ENCODE results near the gene CLDN4.

The CLDN4 gene

DNA sequence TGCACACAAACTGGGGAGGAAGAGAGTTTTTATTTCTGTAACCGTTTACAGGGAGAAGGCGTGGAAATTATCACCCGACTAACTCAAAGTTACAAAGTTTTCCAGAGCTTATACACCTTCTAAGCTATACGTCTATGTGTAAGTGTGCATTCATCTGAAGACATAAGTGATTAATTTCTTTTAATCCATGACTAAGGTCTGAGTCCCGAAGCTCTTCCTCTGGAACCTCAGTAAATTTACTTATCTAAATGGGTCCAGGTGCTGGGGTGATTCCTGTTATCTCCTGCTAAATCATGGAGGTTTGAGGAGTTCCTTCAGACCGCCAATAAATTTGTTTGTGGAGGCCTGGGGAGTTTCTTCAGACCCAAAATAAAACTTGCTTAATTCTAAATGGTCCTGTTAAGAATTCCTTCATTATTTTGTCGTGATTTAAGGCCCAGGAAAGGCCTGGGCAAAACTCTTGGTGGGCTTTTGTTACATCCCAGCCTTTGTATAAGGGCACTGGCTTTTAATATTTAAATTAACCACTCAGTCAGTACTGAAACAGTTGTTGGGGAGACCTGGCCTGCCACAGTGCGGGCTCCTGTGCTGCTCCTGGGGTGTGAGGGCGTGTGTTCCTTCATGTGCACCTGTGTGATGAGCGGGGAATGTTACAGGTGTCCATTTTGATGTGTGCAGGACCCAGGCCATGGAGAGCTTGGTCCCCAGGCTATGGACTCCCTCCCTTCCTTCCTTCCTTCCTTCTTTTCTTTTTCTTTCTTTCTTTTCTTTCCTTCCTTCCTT, 17.3 kb downstream of the CLDN4 start:
- no peak overlapping the region for H2AFZ ChIP-seq (ENCODE audit: low read length)
- H3K14ac ChIP-seq (ENCODE audit: low read length): no peak overlapping the region
- H2BK5ac ChIP-seq (ENCODE audit: low read length): no peak overlapping the region
- no peak overlapping the region for H3K4me3 ChIP-seq (ENCODE audit: low read length in 2 of 2)
- no peak overlapping the region for H2BK120ac ChIP-seq (ENCODE audit: low read depth, low read length)
- WGBS, 2 donors (ENCODE audit: extremely low coverage in 2 of 2, insufficient read length in 2 of 2, insufficient replicate concordance in 1 of 2): no CpG with 5 or more reads among the region's 10 CpGs
- H2AK5ac ChIP-seq (ENCODE audit: low read depth, low read length): no peak overlapping the region
- H3K4me2 ChIP-seq (ENCODE audit: insufficient read depth, low read length, poor library complexity, severe bottlenecking): no peak overlapping the region
- H3K27me3 ChIP-seq (ENCODE audit: control insufficient read depth in 3 of 3, insufficient read depth in 3 of 3, low read depth in 1 of 3, low read length in 3 of 3): no peaks in the 10 kb centered on the region
- H2BK12ac ChIP-seq (ENCODE audit: low read length): no peak overlapping the region
- no peaks in the 10 kb centered on the region for H3K79me1 ChIP-seq (ENCODE audit: low read depth, low read length)
- no peak overlapping the region for H3K4ac ChIP-seq (ENCODE audit: low read length)
- no peaks in the 10 kb centered on the region for H3K36me3 ChIP-seq (replicated peaks in 1 of 2; ENCODE audit: control insufficient read depth in 2 of 2, insufficient read depth in 2 of 2, low read length in 2 of 2)
- no peak for DNase-seq (ENCODE audit: low spot score)
- no peak overlapping the region for H3K18ac ChIP-seq (ENCODE audit: low read length)
- H3K4me1 ChIP-seq (ENCODE audit: control insufficient read depth in 2 of 2, insufficient read depth in 1 of 2, low read depth in 1 of 2, low read length in 2 of 2): peaks cover 0 to 3% of the 10 kb centered on the region in 2 donors
- H3K27ac ChIP-seq (replicated peaks; ENCODE audit: low read length): no peak overlapping the region
- H3K9me3 ChIP-seq (replicated peaks in 1 of 2; ENCODE audit: control insufficient read depth in 2 of 2, insufficient read depth in 1 of 2, low read depth in 1 of 2, low read length in 2 of 2): peaks cover 0 to 4% of the 10 kb centered on the region in 2 donors
- no peak overlapping the region for H3K23ac ChIP-seq (ENCODE audit: low read depth, low read length, poor library complexity)
- no peak overlapping the region for H3K9ac ChIP-seq (ENCODE audit: low read depth, low read length, poor library complexity)
- no peak overlapping the region for H2BK15ac ChIP-seq (ENCODE audit: low read length)
- no peak overlapping the region for H4K8ac ChIP-seq (ENCODE audit: low read depth, low read length)
- no peak overlapping the region for H4K91ac ChIP-seq (ENCODE audit: low read depth, low read length, poor library complexity)

- Histone ChIP-seq H3K27ac (replicated peaks; ENCODE audit: low read length) (no peak overlapping the region), H2BK120ac (ENCODE audit: low read depth, low read length) (no peak overlapping the region), H3K4me2 (ENCODE audit: insufficient read depth, low read length, poor library complexity, severe bottlenecking) (no peak overlapping the region), H2BK15ac (ENCODE audit: low read length) (no peak overlapping the region), H3K27me3 (ENCODE audit: control insufficient read depth in 3 of 3, insufficient read depth in 3 of 3, low read depth in 1 of 3, low read length in 3 of 3) (peaks cover 0 to 14% (median 0%) of the 10 kb centered on the region in 3 experiments), H3K79me1 (ENCODE audit: low read depth, low read length) (no peaks in the 10 kb centered on the region), H3K36me3 (replicated peaks in 1 of 2; ENCODE audit: control insufficient read depth in 2 of 2, insufficient read depth in 2 of 2, low read length in 2 of 2) (no peaks in the 10 kb centered on the region), H2AFZ (ENCODE audit: low read length) (no peak overlapping the region), H2BK5ac (ENCODE audit: low read length) (no peak overlapping the region), H4K8ac (ENCODE audit: low read depth, low read length) (no peak overlapping the region), H4K91ac (ENCODE audit: low read depth, low read length, poor library complexity) (no peak overlapping the region), H3K9me3 (replicated peaks in 1 of 2; ENCODE audit: control insufficient read depth in 2 of 2, insufficient read depth in 1 of 2, low read depth in 1 of 2, low read length in 2 of 2) (peaks cover 0 to 4% of the 10 kb centered on the region in 2 donors), H3K4me3 (ENCODE audit: low read length in 2 of 2) (no peak overlapping the region), H3K18ac (ENCODE audit: low read length) (no peak overlapping the region), H3K4ac (ENCODE audit: low read length) (no peak overlapping the region), H2BK12ac (ENCODE audit: low read length) (no peak overlapping the region), H3K4me1 (ENCODE audit: control insufficient read depth in 2 of 2, insufficient read depth in 1 of 2, low read depth in 1 of 2, low read length in 2 of 2) (peaks cover 0 to 3% of the 10 kb centered on the region in 2 donors), H2AK5ac (ENCODE audit: low read depth, low read length) (no peak overlapping the region), H3K9ac (ENCODE audit: low read depth, low read length, poor library complexity) (no peak overlapping the region), H3K14ac (ENCODE audit: low read length) (no peak overlapping the region), H3K23ac (ENCODE audit: low read depth, low read length, poor library complexity) (no peak overlapping the region)
- no CpG with 5 or more reads among the region's 4 CpGs for WGBS, 2 donors (ENCODE audit: extremely low coverage in 2 of 2, insufficient read length in 2 of 2, insufficient replicate concordance in 1 of 2)
- no peak for DNase-seq (ENCODE audit: low spot score)
These were observed 20.0 kb downstream of the CLDN4 start for GRCh38 chr7:73850781-73851207.

DNA sequence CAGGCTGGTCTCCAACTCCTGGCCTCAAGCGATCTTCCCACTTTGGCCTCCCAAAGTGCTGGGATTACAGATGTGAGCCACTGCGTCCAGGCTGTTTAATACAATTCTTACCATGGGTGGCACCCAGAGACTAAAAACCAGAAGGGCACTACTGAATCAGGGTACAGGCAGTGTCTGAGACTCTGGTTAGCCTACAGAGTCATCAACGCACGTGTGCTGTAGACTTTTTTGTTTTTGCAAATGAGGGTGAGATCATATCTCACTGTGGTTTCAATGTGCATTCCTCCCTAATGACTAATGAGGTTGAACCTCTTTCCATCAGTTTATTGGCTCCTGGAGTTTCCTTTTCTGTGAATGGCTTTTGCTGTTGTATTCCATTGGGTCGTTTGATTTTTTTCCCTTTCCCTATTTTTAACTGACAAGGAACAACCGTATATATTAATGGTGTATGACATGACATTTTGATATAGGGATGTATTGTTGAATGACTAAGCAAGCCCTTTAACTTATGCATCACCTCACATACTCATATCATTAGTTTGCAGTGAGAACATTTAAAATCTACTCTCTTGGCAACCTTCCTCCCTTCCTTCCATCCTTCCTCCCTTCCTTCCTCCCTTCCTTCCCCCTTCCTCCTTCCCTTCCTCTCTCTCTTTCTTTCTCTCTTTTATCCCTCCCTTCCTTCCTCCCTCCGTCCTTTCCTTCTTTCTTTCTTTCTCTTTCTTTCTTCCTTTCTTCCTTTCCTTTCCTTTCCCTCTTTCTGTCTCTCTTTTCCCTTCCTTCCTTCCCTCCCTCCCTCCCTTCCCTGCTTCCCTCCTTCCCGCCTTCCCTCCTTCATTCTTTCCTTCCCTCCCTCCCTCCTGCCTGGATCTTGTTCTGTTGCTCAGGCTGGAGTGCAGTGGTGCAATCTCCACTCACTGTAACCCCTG, 20.9 kb downstream of the CLDN4 start:
- no peak overlapping the region for H2AFZ ChIP-seq (ENCODE audit: low read length)
- no peak overlapping the region for H3K4me2 ChIP-seq (ENCODE audit: insufficient read depth, low read length, poor library complexity, severe bottlenecking)
- no peak overlapping the region for H3K14ac ChIP-seq (ENCODE audit: low read length)
- no peak overlapping the region for H2BK15ac ChIP-seq (ENCODE audit: low read length)
- H3K27ac ChIP-seq (replicated peaks; ENCODE audit: low read length): no peak overlapping the region
- no peak overlapping the region for H3K18ac ChIP-seq (ENCODE audit: low read length)
- no peaks in the 10 kb centered on the region for H3K79me1 ChIP-seq (ENCODE audit: low read depth, low read length)
- H3K36me3 ChIP-seq (replicated peaks in 1 of 2; ENCODE audit: control insufficient read depth in 2 of 2, insufficient read depth in 2 of 2, low read length in 2 of 2): no peaks in the 10 kb centered on the region
- H2BK12ac ChIP-seq (ENCODE audit: low read length): no peak overlapping the region
- WGBS, 2 donors (ENCODE audit: extremely low coverage in 2 of 2, insufficient read length in 2 of 2, insufficient replicate concordance in 1 of 2): no CpG with 5 or more reads among the region's 8 CpGs
- no peak overlapping the region for H3K23ac ChIP-seq (ENCODE audit: low read depth, low read length, poor library complexity)
- H2AK5ac ChIP-seq (ENCODE audit: low read depth, low read length): no peak overlapping the region
- no peak overlapping the region for H4K8ac ChIP-seq (ENCODE audit: low read depth, low read length)
- H3K9ac ChIP-seq (ENCODE audit: low read depth, low read length, poor library complexity): no peak overlapping the region
- H3K9me3 ChIP-seq (replicated peaks in 1 of 2; ENCODE audit: control insufficient read depth in 2 of 2, insufficient read depth in 1 of 2, low read depth in 1 of 2, low read length in 2 of 2): peaks cover 0 to 4% of the 10 kb centered on the region in 2 donors
- H3K4ac ChIP-seq (ENCODE audit: low read length): no peak overlapping the region
- H2BK120ac ChIP-seq (ENCODE audit: low read depth, low read length): no peak overlapping the region
- no peak overlapping the region for H2BK5ac ChIP-seq (ENCODE audit: low read length)
- no peak for DNase-seq (ENCODE audit: low spot score)
- peaks cover 0 to 3% of the 10 kb centered on the region in 2 donors for H3K4me1 ChIP-seq (ENCODE audit: control insufficient read depth in 2 of 2, insufficient read depth in 1 of 2, low read depth in 1 of 2, low read length in 2 of 2)
- peaks cover 0 to 16% (median 0%) of the 10 kb centered on the region in 3 experiments for H3K27me3 ChIP-seq (ENCODE audit: control insufficient read depth in 3 of 3, insufficient read depth in 3 of 3, low read depth in 1 of 3, low read length in 3 of 3)
- no peak overlapping the region for H4K91ac ChIP-seq (ENCODE audit: low read depth, low read length, poor library complexity)
- no peak overlapping the region for H3K4me3 ChIP-seq (ENCODE audit: low read length in 2 of 2)

DNA sequence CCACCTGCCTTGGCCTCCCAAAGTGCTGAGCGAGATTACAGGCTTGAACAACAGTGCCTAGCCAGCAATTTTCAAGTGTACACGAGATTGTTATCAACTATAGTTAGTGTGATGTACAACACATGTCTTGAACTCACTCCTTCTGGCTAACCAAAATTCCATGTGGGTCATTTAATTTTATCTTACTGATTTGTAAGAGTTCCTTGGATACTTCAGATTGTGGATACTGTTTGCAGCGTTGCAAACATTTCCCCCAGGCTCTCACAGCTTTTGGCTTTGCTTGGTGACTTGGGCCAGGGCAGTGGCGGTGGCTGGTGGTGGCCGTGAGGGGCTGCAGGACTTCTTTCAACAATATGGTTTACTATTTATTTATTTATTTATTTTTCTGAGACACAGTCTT, 21.7 kb downstream of the CLDN4 start:
- Histone ChIP-seq H3K79me1 (ENCODE audit: low read depth, low read length) (no peaks in the 10 kb centered on the region), H2BK12ac (ENCODE audit: low read length) (no peak overlapping the region), H2AK5ac (ENCODE audit: low read depth, low read length) (no peak overlapping the region), H3K36me3 (replicated peaks in 1 of 2; ENCODE audit: control insufficient read depth in 2 of 2, insufficient read depth in 2 of 2, low read length in 2 of 2) (no peaks in the 10 kb centered on the region), H3K4me3 (ENCODE audit: low read length in 2 of 2) (no peak overlapping the region), H3K4me2 (ENCODE audit: insufficient read depth, low read length, poor library complexity, severe bottlenecking) (no peak overlapping the region), H4K8ac (ENCODE audit: low read depth, low read length) (no peak overlapping the region), H3K4ac (ENCODE audit: low read length) (no peak overlapping the region), H2BK120ac (ENCODE audit: low read depth, low read length) (no peak overlapping the region), H3K9ac (ENCODE audit: low read depth, low read length, poor library complexity) (no peak overlapping the region), H3K27me3 (ENCODE audit: control insufficient read depth in 3 of 3, insufficient read depth in 3 of 3, low read depth in 1 of 3, low read length in 3 of 3) (peaks cover 0 to 20% (median 0%) of the 10 kb centered on the region in 3 experiments), H3K27ac (replicated peaks; ENCODE audit: low read length) (no peak overlapping the region), H3K14ac (ENCODE audit: low read length) (no peak overlapping the region), H2BK5ac (ENCODE audit: low read length) (no peak overlapping the region), H4K91ac (ENCODE audit: low read depth, low read length, poor library complexity) (no peak overlapping the region), H3K18ac (ENCODE audit: low read length) (no peak overlapping the region), H3K9me3 (replicated peaks in 1 of 2; ENCODE audit: control insufficient read depth in 2 of 2, insufficient read depth in 1 of 2, low read depth in 1 of 2, low read length in 2 of 2) (peaks cover 0 to 4% of the 10 kb centered on the region in 2 donors), H2BK15ac (ENCODE audit: low read length) (no peak overlapping the region), H3K4me1 (ENCODE audit: control insufficient read depth in 2 of 2, insufficient read depth in 1 of 2, low read depth in 1 of 2, low read length in 2 of 2) (peaks cover 0 to 3% of the 10 kb centered on the region in 2 donors), H2AFZ (ENCODE audit: low read length) (no peak overlapping the region), H3K23ac (ENCODE audit: low read depth, low read length, poor library complexity) (no peak overlapping the region)
- no peak for DNase-seq (ENCODE audit: low spot score)
- WGBS, 2 donors (ENCODE audit: extremely low coverage in 2 of 2, insufficient read length in 2 of 2, insufficient replicate concordance in 1 of 2): no CpG with 5 or more reads among the region's 5 CpGs
